NB4 (cell line): Measurements from ENCODE around the gene CMKLR1.

Experiments used
- DNase-seq: peaks from one replicate; pipeline ENCODE4 v3.0.0; 2010; ENCODE audit warnings: low read depth
- H3K4me3 ChIP-seq: one replicate; pipeline ENCODE4 v1.5.1; 2011; ENCODE audit warnings: mild to moderate bottlenecking, low read depth, low read length, moderate library complexity
- MYC ChIP-seq: IDR thresholded peaks from 2 replicates; pipeline ENCODE4 v1.6.1; 2011; ENCODE audit warnings: low read depth, low read length
- POLR2A ChIP-seq: IDR thresholded peaks from 2 replicates; pipeline ENCODE4 v1.6.1; 2011; ENCODE audit warnings: mild to moderate bottlenecking; ENCODE audit not compliant: insufficient read length; ENCODE audit errors: extremely low read depth
- TF ChIP-seq, protein P1 (sequence below): IDR thresholded peaks from 2 replicates; pipeline ENCODE4 v1.6.1; 2011; ENCODE audit warnings: low read depth, low read length
- TF ChIP-seq, protein P2 (sequence below): IDR thresholded peaks from one replicate; pipeline ENCODE4 v1.5.1; 2012; ENCODE audit warnings: low read depth, low read length

Gene CMKLR1

DNA sequence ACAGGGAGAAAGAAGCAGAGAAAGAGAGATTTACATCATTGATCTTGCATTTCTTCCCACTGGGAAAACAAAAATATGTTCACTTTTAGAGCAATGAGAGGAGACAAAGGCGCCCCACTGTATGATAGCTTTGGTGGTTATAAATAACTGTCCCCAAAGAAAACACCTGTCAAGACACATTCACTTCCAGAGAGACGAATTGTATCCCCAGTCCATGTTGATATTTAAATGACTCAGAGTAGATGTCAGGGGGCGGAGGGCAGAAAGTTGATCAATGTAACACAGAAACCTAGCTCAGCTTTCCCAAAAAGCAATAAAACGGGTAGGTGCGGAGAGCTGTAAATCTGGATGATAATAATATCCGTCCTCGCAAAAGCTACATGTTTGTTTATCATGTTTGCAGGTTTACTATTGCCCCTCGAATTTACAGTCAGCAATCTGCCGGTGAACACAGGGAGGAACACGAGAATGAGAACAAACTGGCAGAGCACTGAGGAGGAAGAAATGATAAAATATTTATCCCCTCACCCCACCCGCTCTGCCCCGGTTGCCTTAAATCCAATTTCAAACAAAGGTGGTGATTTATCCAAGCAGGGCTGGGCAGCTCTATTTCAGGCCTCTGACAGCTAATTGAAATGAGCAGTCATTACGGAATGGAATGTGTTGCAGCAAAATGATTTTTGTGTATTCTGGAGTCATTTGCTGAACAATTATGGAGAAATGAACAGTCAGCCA, 84.4 kb downstream of the CMKLR1 start:
- H3K4me3 ChIP-seq = no peak overlapping the region
- no peak for DNase-seq
- TF ChIP-seq MYC (no peak), POLR2A (no peak)
- TF ChIP-seq, protein P1, sequence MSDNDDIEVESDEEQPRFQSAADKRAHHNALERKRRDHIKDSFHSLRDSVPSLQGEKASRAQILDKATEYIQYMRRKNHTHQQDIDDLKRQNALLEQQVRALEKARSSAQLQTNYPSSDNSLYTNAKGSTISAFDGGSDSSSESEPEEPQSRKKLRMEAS = no peak
- TF ChIP-seq, protein P2, sequence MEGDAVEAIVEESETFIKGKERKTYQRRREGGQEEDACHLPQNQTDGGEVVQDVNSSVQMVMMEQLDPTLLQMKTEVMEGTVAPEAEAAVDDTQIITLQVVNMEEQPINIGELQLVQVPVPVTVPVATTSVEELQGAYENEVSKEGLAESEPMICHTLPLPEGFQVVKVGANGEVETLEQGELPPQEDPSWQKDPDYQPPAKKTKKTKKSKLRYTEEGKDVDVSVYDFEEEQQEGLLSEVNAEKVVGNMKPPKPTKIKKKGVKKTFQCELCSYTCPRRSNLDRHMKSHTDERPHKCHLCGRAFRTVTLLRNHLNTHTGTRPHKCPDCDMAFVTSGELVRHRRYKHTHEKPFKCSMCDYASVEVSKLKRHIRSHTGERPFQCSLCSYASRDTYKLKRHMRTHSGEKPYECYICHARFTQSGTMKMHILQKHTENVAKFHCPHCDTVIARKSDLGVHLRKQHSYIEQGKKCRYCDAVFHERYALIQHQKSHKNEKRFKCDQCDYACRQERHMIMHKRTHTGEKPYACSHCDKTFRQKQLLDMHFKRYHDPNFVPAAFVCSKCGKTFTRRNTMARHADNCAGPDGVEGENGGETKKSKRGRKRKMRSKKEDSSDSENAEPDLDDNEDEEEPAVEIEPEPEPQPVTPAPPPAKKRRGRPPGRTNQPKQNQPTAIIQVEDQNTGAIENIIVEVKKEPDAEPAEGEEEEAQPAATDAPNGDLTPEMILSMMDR = no peak

DNA sequence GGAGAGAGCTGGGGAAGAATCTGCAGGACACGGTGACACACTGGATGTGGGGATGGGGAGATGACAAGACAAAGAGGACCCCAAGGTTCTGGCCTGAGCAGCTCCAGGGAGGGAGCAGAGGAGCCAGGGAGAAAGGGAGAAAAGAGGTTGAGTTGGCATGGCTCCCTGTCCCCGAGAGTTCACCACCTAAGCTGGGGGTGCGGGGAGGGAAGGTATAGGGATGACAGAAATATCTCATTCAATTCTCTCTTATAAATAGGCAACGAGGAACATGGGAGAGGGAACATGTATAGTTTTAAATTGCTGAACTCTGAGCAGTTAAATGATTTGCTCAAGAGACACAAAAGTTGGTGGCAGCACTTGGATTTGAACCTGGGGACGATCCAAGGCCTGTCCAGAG, 85.1 kb downstream of the CMKLR1 start:
- H3K4me3 ChIP-seq = no peak overlapping the region
- no peak for DNase-seq
- TF ChIP-seq, protein P2 = no peak
- TF ChIP-seq MYC = no peak
- TF ChIP-seq POLR2A = no peak
- TF ChIP-seq, protein P1 = no peak

DNA sequence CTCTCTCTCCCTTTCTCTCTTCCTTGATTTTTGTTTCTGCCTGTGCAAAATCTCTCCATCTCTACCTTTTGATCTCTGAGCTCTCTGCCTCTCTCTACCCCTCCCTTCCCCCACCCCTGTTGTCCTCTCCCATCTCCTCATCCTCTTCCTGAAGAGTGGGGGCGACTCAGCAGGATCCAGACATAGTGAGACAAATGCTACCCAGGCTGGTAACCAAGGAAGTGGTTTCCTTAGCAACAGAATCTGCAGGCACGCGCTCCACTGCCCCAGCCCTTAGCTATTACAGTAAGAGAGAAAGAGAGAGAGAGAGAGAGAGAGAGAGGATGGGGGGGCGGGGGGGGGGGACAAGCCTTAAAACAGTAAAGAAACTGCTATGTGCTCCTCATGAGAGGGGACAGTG, 85.6 kb downstream of the CMKLR1 start:
- DNase-seq = no peak
- TF ChIP-seq, protein P2 = no peak
- TF ChIP-seq, protein P1 = no peak
- TF ChIP-seq POLR2A = no peak
- no peak overlapping the region for H3K4me3 ChIP-seq

DNA sequence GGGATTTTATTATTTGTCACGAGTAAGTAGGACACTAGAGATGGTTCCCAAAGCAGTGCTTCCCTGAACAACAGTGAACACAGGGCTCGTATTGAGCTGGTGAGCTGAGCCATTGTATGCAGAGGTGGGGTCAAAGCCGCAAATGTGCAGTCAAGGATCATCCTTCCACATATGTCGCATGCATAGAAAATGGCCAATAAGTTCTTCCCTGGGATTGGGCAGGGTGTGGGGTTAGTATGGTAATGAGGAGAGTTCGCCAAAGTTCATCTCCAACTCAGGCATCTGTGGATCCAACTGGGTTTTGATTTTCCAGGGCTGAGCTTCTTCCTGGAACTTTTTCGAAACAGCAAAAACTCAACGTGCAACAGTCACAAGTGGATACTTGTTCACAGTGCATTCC, 86.6 kb downstream of the CMKLR1 start:
- no peak for DNase-seq
- TF ChIP-seq MYC = no peak
- TF ChIP-seq POLR2A = no peak
- H3K4me3 ChIP-seq = no peak overlapping the region

DNA sequence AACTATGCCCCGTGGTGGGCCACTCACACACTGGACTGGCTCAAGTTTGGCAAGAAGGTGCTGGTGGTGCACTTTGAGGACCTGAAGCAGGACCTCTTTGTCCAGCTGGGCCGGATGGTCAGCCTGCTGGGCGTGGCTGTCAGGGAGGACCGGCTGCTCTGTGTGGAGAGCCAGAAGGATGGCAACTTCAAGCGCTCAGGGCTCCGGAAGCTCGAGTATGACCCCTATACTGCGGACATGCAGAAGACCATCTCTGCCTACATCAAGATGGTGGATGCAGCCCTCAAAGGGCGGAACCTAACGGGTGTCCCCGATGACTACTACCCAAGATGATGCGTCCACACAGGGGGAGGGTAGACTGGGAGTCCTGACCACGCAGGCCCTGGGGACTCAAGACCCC, 91.1 kb downstream of the CMKLR1 start:
- TF ChIP-seq POLR2A = no peak
- TF ChIP-seq, protein P2 = no peak
- no peak for TF ChIP-seq MYC
- TF ChIP-seq, protein P1 = no peak
- DNase-seq = no peak
- no peak overlapping the region for H3K4me3 ChIP-seq

DNA sequence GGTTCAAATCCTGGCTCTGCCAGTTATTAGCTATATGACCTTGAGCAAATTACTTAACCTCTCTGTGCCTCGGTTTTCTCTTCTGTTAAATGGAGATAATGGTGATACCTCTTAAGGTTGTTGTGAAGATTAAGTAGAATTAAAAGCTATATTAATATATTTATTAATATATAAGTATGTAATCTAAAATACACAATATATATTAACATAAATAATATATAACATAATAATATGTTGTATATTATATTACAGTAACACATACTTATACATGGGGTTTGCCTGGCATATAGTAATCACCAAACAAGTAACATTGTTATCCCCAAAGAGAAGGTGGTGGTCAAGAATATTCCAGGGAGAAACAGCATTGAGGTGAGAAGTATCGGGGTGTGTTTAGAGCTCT, 92.0 kb downstream of the CMKLR1 start:
- TF ChIP-seq MYC (no peak), POLR2A (no peak)
- TF ChIP-seq, protein P1 = no peak
- TF ChIP-seq, protein P2 = no peak
- no peak for DNase-seq

More for the DNA sequence above, 92.0 kb downstream of the CMKLR1 start:
- H3K4me3 ChIP-seq = no peak overlapping the region
